VCaP (cell line): ENCODE data around the gene PTPRD.

Source experiments
- H3K27ac ChIP-seq: fragments of 450-650 bp; 2 replicates; pipeline ENCODE4 v1.5.1; 2017
- TF ChIP-seq, protein P1 (sequence below): fragments of 450-650 bp; conservative IDR thresholded peaks from 2 replicates; pipeline ENCODE4 v1.5.1; 2017; ENCODE audit warnings: mild to moderate bottlenecking, moderate library complexity

PTPRD gene

DNA sequence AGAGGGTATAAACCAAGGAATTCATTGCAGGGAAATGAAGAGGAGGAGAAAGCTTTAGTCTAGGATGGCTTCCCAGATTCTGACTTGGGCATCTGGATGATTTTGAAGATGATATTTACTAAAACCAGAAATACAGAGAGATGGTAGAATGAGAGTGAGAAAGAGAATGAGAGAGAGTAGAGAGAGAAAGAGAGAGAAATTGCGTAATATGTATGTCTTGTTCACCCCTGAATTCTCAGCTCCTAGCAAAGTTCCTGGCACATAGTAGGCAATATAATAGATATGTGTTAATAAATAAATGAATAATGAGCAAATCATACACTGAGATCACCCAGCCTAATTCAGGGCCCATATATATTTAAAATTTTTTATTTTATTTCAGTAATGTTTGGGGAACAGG lies 1723.7 kb downstream of the PTPRD start:
- H3K27ac ChIP-seq: no peak overlapping the region
- TF ChIP-seq, protein P1, sequence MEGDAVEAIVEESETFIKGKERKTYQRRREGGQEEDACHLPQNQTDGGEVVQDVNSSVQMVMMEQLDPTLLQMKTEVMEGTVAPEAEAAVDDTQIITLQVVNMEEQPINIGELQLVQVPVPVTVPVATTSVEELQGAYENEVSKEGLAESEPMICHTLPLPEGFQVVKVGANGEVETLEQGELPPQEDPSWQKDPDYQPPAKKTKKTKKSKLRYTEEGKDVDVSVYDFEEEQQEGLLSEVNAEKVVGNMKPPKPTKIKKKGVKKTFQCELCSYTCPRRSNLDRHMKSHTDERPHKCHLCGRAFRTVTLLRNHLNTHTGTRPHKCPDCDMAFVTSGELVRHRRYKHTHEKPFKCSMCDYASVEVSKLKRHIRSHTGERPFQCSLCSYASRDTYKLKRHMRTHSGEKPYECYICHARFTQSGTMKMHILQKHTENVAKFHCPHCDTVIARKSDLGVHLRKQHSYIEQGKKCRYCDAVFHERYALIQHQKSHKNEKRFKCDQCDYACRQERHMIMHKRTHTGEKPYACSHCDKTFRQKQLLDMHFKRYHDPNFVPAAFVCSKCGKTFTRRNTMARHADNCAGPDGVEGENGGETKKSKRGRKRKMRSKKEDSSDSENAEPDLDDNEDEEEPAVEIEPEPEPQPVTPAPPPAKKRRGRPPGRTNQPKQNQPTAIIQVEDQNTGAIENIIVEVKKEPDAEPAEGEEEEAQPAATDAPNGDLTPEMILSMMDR: no peak

DNA sequence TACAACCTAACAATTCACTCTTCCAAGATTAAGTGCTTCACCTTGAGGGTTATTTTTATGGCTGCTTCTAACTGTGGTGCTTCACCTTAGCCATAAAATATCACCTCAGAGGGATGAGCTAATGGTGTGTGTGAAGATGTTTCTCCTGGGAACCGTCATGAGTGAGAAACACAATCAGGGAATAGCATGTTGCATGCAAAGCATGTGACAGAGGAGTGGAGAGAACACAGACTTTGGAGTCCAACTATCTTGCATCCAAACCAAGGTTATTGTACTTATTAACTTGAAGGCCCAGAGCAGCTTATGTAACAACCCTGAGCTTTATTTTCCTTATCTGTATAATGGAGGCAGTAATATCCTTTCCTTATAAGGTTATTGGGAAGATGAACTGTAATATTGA lies 1724.2 kb downstream of the PTPRD start:
- TF ChIP-seq, protein P1: no peak
- H3K27ac ChIP-seq: no peak overlapping the region

- TF ChIP-seq, protein P1: no peak
- no peak overlapping the region for H3K27ac ChIP-seq
These were observed 1725.4 kb downstream of the PTPRD start for GRCh38 chr9:8887369-8887768.

DNA sequence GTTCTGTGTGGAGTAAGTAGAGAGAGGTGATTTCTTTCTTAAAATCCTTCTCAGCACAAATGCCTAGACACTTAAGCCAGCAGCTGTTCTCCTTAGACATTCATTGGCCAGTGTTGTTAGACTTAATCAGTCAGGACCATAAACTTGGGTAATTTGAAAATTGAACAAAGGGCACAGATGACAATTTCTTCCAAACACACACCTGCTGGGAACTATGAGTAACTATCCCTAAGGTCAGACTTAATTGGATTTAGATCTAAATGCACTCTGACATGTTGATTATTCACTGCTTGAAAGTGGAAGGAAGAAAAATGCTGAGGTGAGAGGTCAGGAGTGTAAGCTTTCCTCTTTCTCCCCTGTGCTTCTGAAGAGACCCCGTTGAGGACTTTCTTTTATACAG lies 1729.5 kb downstream of the PTPRD start:
- no peak overlapping the region for H3K27ac ChIP-seq
- TF ChIP-seq, protein P1: no peak

- TF ChIP-seq, protein P1: no peak
- no peak overlapping the region; the same call in 1 of the 2 replicates for H3K27ac ChIP-seq
These were observed 1732.7 kb downstream of the PTPRD start for GRCh38 chr9:8880060-8880459.

DNA sequence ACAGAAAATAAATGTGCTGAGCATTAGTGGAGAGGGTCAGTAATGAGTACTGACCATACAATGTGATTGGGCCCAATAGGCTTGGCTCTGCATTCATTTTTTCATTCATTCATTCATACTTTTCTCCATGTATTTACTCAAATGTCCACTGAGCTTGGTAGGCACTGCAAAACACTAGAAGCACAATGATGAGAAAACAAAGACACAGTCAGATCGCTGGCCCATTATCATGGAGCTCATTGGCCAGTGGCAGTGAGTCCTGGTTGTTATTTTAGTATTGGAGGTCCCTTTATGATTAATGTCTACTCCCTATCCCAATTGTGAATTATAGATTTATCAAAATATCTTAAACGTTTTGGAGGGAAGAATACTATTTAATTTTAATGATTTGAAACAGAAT lies 1733.5 kb downstream of the PTPRD start:
- TF ChIP-seq, protein P1: no peak

GRCh38 chr9:8877753-8878494 lies 1734.9 kb downstream of the PTPRD start:
- no peak overlapping the region for H3K27ac ChIP-seq
- TF ChIP-seq, protein P1: no peak

More for the DNA sequence above, 1733.5 kb downstream of the PTPRD start:
- no peak overlapping the region; the same call in 1 of the 2 replicates for H3K27ac ChIP-seq
